Duodenal mucosa (tissue), 2 donors: Measurements from ENCODE around the gene GLIS2.

Source experiments
- H3K27ac ChIP-seq: one replicate; pipeline ENCODE4 v1.7.0; 2013; ENCODE audit warnings: low read depth, low read length
- H3K27me3 ChIP-seq, 2 donors: one replicate each; pipeline ENCODE4 v1.7.0; 2013; ENCODE audit warnings: low read length in 2 of 2, control low read depth in 1 of 2; ENCODE audit not compliant: insufficient read depth in 2 of 2, control insufficient read depth in 1 of 2
- H3K36me3 ChIP-seq, 2 donors: one replicate each; pipeline ENCODE4 v1.7.0; 2013; ENCODE audit warnings: low read length in 2 of 2, control low read depth in 1 of 2; ENCODE audit not compliant: insufficient read depth in 2 of 2, control insufficient read depth in 1 of 2
- H3K4me1 ChIP-seq, 2 donors: one replicate each; pipeline ENCODE4 v1.7.0; 2013; ENCODE audit warnings: low read length in 2 of 2, control low read depth in 1 of 2; ENCODE audit not compliant: insufficient read depth in 2 of 2, control insufficient read depth in 1 of 2
- H3K4me3 ChIP-seq, 2 donors: one replicate each; pipeline ENCODE4 v1.7.0; 2013; ENCODE audit warnings: low read length in 2 of 2, low read depth in 1 of 2
- H3K9ac ChIP-seq, 2 donors: one replicate each; pipeline ENCODE4 v1.7.0; 2013; ENCODE audit warnings: low read length in 2 of 2, low read depth in 1 of 2
- H3K9me3 ChIP-seq, 2 donors: one replicate each; pipeline ENCODE4 v1.7.0; 2013; ENCODE audit warnings: low read length in 2 of 2, control low read depth in 1 of 2; ENCODE audit not compliant: control insufficient read depth in 1 of 2

GLIS2 gene

DNA sequence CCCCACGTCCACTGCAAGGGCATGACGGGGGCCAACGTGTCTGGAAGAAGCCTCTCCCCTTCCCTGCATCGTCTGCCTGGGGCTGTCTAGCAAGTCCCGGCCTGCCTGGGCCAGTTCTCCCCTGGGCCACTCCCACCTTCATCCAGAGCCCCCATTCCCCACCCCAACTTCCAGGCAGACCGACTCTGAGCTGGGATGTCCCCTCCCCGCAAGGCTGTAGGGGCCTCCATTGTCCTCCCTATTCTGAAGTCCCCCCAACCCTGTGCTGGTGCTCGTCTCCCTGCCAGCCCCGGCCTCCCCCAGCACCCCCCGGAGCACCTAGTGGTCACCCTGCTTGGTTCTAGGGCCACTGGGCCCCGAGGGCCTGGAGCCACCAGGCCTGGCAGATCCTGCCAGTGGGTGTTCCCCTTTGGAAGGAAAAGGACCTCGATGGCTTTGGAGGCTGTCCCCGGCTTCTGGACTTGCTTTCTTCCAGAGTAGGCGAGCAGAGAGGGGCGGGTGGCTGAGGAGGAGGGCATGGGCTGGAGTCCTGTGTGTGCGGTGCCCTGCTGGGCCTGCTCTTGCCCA lies 4.8 kb downstream of the GLIS2 start:
- Histone ChIP-seq H3K4me3 (no peak overlapping the region), H3K4me1 (peaks cover 11 to 27% of the 10 kb centered on the region in 2 donors), H3K36me3 (no peaks in the 10 kb centered on the region)

GRCh38 chr16:4321286-4322120 lies 5.6 kb downstream of the GLIS2 start:
- Histone ChIP-seq H3K4me1 (peaks cover 11 to 26% of the 10 kb centered on the region in 2 donors), H3K9me3 (no peaks in the 10 kb centered on the region), H3K9ac (no peak overlapping the region), H3K36me3 (no peaks in the 10 kb centered on the region), H3K27ac (no peak overlapping the region), H3K27me3 (peaks cover 8 to 15% of the 10 kb centered on the region in 2 donors), H3K4me3 (no peak overlapping the region)

More for the DNA sequence above, 4.8 kb downstream of the GLIS2 start:
- Histone ChIP-seq H3K9ac (no peak overlapping the region), H3K27ac (peak overlapping the region; percentile 20), H3K9me3 (no peaks in the 10 kb centered on the region), H3K27me3 (peaks cover 8 to 16% of the 10 kb centered on the region in 2 donors)

GRCh38 chr16:4322121-4323052 lies 6.5 kb downstream of the GLIS2 start:
- H3K9ac ChIP-seq: no peak overlapping the region
- H3K27me3 ChIP-seq: peaks cover 1 to 8% of the 10 kb centered on the region in 2 donors
- no peaks in the 10 kb centered on the region for H3K36me3 ChIP-seq
- H3K4me3 ChIP-seq: no peak overlapping the region
- H3K9me3 ChIP-seq: no peaks in the 10 kb centered on the region
- peaks cover 11 to 18% of the 10 kb centered on the region in 2 donors for H3K4me1 ChIP-seq
- peak overlapping the region; percentile 51 for H3K27ac ChIP-seq

DNA sequence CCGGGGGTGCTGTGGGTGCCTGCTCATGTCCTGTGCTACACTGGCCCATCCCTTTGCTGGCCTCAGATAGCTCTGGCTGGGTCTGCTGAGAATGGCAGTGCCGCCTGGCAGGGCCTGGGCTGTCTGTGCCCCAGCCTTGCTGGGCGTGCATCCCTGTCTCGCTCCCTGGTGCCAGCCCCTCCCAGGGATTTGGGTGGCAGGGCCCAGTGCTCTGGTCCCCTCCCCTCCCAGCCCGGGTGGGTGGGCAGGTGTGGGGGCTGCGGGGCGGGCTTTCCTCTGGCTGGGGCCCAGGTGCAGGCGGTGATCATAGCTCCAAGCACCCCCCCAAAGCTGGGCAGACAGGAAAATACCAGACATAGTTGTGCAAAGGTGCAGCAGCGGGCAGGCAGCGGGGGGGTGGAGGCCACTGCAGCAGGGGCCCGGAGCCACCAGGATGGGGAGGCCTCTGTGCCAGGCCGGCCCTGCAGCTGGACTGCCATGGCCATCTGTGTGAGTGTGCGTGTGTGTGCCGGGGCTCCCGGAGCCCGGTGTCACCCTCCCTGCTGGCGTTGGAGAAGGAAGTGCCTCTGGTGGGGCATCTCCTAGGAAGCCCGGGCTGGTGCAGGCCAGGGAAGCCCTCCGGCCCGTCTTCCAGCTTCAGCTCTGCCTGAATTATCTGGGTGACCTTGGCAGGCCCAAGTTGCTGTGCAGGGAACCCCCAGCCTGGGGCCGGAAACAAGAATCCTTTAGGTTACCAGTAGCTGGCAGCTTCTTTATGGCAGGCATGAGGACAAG lies 7.4 kb downstream of the GLIS2 start:
- H3K9ac ChIP-seq: no peak overlapping the region
- no peak overlapping the region for H3K4me3 ChIP-seq
- H3K9me3 ChIP-seq: no peaks in the 10 kb centered on the region

GRCh38 chr16:4323845-4324488 lies 8.1 kb downstream of the GLIS2 start:
- Histone ChIP-seq H3K4me1 (peaks cover 12 to 18% of the 10 kb centered on the region in 2 donors), H3K4me3 (no peak overlapping the region), H3K9ac (no peak overlapping the region), H3K27ac (peak overlapping the region; percentile 73), H3K27me3 (peaks cover 0 to 8% of the 10 kb centered on the region in 2 donors), H3K9me3 (no peaks in the 10 kb centered on the region), H3K36me3 (no peaks in the 10 kb centered on the region)

More for the DNA sequence above, 7.4 kb downstream of the GLIS2 start:
- H3K27me3 ChIP-seq: peaks cover 0 to 8% of the 10 kb centered on the region in 2 donors
- peak overlapping the region; percentile 73 for H3K27ac ChIP-seq
- H3K4me1 ChIP-seq: peaks cover 10 to 12% of the 10 kb centered on the region in 2 donors
- H3K36me3 ChIP-seq: no peaks in the 10 kb centered on the region

- Histone ChIP-seq H3K9ac (no peak overlapping the region), H3K9me3 (no peaks in the 10 kb centered on the region), H3K4me1 (peaks cover 12 to 15% of the 10 kb centered on the region in 2 donors), H3K27ac (peak overlapping the region; percentile 5), H3K4me3 (no peak overlapping the region), H3K36me3 (no peaks in the 10 kb centered on the region), H3K27me3 (peaks cover 0 to 1% of the 10 kb centered on the region in 2 donors)
Observed at GRCh38 chr16:4324492-4325252, 8.8 kb downstream of the GLIS2 start.

DNA sequence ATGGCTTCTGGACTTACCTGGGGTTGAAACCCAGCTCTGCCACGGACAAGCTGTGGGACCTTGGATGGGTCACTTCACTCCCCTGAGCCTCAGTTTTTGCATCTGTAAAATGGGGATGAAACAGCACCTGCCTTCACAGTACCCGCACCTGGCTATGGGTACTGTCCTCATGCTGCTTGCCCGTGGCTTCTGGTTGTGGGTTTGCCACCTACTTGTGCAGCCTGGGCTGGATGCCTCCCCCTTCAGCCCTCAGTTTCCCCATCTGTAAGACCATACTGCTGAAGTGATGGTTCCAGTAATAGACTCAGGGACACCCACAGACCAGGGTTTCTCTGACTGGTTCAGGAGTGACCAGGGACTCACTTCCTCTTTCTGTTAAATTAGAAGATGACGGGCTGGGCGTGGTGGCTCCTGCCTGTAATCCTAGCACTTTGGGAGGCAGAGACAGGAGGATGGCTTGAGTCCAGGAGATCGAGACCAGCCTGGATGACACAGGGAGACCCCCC lies 9.4 kb downstream of the GLIS2 start:
- H3K9ac ChIP-seq: no peak overlapping the region
- H3K4me3 ChIP-seq: no peak overlapping the region
- H3K27me3 ChIP-seq: no peaks in the 10 kb centered on the region
- peak overlapping the region; percentile 5 for H3K27ac ChIP-seq
- peaks cover 11 to 17% of the 10 kb centered on the region in 2 donors for H3K4me1 ChIP-seq
- no peaks in the 10 kb centered on the region for H3K36me3 ChIP-seq
- H3K9me3 ChIP-seq: no peaks in the 10 kb centered on the region

- H3K9me3 ChIP-seq: no peaks in the 10 kb centered on the region
- peak overlapping the region; percentile 33 to 51 for H3K9ac ChIP-seq
- H3K27ac ChIP-seq: peak overlapping the region; percentile 56
- H3K36me3 ChIP-seq: no peaks in the 10 kb centered on the region
- peak overlapping the region; percentile 52 to 55 for H3K4me3 ChIP-seq
- peaks cover 0 to 7% of the 10 kb centered on the region in 2 donors for H3K27me3 ChIP-seq
- peaks cover 11 to 17% of the 10 kb centered on the region in 2 donors for H3K4me1 ChIP-seq
Observed at GRCh38 chr16:4327386-4328045, 11.6 kb downstream of the GLIS2 start.
